GM19372 (cell line): ENCODE data around the gene ABI1.
"Not testable (repeated sequence)": the region's sequence is repeated elsewhere in the genome, so short reads cannot be mapped to it uniquely, and the experiment has no call there.

Experiments
- ATAC-seq: cut with Tn5 transposase; IDR thresholded peaks from one replicate; pipeline ENCODE4 v1.9.1; 2021; ENCODE audit warnings: mild to moderate bottlenecking, low read depth, moderate library complexity; ENCODE audit not compliant: unreplicated experiment

The ABI1 gene

GRCh38 chr10:26857553-26857952, 3.2 kb downstream of the ABI1 start:
- not testable (repeated sequence) for ATAC-seq

- ATAC-seq, result no peak
Observed at GRCh38 chr10:26855186-26855585, 5.6 kb downstream of the ABI1 start.

- no peak for ATAC-seq
Observed at GRCh38 chr10:26854524-26854923, 6.2 kb downstream of the ABI1 start.

DNA sequence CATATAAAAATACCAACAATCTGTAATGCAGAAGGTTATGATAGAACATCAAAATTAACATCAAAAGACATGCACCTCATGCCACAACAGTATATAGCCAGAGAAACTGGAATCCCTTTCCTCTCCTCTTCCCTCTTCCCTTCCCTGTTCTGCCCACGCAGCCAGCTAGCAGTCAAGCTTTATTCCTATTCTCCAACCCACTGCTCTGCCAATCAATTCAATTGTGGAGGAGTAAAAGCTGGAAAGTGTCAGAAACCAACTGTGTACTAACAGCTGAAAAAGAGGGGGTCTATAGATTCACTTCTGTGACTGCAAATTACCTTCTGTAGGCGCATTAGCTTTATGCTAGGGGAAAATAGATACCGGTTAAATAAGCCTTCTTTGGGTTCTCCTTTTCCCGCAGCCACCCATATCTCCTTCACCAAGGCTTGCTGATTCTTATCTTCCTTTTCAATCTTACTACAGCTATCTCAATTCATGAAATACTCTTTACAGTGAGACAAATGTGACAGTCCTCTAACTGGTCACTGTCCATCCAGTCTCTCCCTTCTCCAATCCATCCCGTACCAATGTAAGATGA, 16.3 kb downstream of the ABI1 start:
- no peak for ATAC-seq

DNA sequence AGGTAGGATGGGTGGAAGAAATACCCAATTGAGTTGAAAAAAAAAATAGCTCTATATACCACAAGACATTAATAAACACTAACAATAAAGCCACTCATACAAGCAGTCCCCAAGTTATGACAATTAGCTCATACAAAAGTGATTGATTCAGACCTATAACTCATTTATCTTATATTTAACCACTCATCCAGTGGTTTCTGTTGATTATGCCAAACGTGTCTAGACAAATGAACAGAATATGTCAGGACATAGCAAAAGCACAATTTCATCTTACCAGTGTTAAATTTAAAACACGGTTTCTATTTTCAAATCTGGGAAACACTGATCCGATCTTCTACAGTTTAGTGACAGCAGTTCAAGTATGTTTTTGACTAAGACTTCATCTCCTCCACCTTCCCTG, 17.0 kb downstream of the ABI1 start:
- no peak for ATAC-seq

DNA sequence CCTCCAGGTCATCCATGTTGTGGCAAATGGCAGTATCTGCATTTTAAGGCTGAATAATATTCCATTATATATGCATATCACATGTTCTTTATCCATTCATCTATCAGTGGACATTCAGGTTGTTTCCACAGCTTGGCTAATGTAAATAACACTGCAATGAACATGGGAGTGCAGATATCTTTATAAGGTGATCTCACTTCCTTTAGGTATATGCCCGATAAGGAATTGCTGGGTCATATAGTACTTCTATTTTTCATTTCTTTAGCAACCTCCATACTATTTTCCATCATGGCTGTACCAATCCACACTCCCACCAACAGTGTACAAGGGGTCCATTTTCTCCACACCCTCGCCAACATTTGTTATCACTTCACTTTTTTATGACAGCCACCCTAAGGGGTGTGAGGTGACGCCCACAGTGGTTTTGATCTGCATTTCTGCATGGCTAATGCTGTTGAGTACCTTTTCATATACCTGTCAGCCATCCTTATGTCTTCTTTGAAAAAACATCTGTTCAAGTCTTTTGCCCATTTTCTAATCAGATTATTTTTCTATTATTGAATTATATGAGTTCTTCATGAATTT, 18.9 kb downstream of the ABI1 start:
- no peak for ATAC-seq

GRCh38 chr10:26840938-26841732, 19.6 kb downstream of the ABI1 start:
- ATAC-seq, result no peak

DNA sequence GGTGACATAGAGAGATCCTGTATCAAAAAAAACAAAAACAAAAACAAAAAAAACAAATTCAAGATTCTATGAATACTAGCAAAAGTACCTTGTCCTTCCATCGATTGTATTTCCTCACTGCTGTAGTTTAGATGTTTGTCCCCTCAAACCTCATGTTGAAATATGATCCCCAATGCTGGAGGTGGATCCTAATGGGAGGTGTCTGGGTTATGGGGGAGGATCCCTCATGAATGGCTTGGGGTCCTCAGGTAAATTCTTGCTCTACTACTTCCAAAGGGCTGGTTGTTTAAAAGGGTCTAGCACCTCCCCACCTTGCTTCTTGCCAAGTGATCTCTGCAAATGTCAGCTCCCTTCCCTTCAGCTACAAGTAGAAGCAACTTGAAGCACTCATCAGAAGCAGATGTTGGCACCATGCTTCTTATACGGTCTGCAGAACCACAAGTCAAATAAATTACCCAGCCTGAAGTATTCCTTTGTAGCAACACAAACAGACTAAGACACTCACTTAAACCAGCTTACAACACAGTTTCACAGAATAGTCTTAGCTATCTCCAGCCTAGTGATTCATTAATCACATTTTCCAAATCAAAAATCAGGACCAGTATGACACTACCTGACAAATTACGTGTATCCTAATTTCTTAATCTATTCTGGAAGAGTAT, 20.7 kb downstream of the ABI1 start:
- ATAC-seq, result no peak

DNA sequence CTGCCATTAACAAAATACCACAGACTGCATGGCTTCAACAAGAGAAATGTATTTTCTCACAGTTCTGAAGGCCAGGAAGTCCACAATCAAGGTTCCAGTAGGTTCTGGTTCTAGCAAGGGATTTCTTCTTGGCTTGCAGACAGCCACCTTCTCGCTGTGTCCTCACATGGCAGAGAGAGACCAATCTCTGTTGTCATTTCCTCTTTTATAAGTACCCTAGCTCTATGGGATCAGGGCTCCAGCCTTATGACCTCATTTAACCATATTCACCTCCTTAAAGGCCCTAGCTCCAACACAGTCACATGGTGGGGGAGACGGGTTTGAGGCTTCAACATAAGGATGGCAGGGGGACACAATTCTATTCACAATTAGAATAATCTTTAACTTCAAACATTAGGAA, 23.6 kb downstream of the ABI1 start:
- no peak for ATAC-seq

DNA sequence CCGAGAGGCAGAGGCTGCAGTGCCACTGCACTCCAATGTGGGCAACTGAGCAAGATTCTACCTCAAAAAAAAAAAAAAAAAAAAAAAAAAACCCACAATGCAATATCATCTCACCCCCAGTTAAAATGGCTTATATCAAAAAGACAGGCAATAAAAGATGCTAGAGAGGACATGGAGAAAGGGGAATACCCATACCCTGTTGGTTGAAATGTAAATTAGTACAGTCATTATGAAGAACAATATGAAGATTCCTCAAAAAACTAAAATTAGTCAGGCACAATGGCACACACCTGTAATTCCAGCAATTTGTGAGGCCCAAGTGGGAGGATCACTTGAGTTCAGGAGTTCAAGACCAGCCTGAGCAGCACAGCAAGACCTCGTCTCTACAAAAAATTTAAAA, 25.7 kb downstream of the ABI1 start:
- ATAC-seq, result no peak

GRCh38 chr10:26832960-26833359, 27.8 kb downstream of the ABI1 start:
- no peak for ATAC-seq

DNA sequence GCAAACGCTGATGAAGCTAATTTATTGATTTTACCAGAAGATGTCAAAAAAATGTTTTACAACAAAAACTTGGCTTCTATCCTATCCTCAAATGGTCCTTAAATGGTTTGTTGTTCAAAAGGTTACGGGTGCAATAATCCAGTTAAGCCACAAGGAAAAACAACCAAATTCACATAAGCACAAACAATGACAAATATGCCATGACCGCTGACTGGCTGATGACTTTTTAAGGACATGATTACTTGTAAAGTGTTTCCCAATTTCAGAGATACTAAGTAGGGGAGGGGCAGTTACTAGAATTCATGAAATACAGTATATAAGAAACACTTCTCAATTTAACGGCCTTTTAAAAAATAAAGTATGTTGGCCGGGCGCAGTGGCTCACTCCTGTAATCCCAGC, 28.8 kb downstream of the ABI1 start:
- ATAC-seq, result no peak

DNA sequence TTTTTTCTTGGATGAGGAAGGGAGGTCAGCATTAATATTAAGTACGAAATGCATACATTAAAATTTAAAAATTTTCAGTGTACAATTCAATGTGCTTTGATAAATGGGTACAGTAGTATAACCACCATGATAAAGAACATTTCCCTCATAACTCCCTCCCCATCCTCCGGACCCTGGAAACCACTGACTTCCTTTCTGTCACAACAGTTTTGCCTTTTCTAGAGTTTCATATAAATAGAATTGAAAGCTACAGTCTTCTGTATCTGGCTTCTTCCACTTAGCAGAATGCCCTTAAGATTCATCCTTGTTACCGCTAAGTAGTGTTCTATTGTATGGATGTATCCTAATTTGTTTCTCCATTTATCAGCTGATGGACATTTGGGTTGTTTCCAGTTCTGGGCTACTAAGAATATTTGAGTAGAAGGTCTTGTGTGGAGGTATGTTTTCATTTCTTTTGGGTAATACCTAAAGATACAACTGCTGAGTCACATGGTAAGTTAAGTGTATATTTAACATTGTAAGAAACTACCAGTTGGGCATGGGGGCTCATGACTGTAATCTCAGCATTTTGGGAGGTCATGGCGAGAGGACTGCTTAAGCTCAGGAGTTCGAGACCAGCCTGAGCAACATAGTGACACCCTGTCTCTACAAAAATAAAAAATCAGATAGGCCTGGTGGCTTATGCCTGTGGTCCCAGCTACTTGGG, 30.8 kb downstream of the ABI1 start:
- ATAC-seq, result no peak

DNA sequence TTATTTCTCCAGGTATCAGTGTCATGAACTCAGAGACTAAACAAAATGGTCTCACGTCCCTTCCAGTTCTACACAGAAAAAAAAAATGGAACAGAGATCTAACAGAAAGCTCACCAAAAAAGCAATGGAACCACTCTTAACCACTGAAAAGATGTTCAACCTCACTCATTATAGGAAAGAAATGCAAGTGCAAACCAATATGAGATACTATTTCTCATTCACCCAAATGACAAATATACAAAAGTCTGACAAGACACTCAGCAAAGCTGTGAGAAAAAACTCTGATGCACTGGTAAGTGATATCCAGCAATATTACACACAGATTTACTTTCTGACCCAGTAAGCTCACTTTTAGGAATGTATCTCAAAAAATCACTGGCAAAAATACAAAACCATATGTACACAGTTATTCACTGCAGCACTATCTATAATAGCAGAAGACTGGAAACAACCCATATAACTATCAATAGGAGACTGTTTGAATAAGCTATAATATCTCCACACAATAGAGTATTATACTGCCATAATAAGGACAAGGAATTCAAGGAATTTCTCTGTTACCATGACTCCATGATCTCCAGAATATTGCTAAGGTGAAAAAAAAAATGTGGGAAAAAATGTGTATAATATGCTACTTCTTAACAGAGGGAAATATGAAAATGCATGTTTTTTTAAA, 36.6 kb downstream of the ABI1 start:
- no peak for ATAC-seq

GRCh38 chr10:26821699-26822570, 38.8 kb downstream of the ABI1 start:
- no peak for ATAC-seq

DNA sequence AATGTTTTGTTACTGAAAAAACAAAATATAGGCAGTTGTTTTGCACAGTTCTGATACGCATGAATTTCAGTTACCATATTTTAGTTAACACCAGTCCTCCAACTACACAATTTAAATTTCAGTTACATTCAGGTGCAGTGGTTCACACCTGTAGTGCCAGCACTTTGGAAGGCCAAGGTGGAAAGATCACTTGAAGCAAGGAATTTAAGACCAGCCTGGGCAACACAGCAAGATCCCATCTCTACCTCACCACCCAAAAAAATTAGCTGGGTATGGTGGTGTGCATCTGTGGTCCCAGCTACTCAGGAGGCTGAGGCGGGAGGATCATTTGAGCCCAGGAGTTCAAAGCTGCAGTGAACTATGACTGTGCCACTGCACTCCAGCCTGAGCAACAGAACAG, 45.3 kb downstream of the ABI1 start:
- ATAC-seq, result no peak

GRCh38 chr10:26810435-26811026, 50.2 kb downstream of the ABI1 start:
- ATAC-seq, result no peak

DNA sequence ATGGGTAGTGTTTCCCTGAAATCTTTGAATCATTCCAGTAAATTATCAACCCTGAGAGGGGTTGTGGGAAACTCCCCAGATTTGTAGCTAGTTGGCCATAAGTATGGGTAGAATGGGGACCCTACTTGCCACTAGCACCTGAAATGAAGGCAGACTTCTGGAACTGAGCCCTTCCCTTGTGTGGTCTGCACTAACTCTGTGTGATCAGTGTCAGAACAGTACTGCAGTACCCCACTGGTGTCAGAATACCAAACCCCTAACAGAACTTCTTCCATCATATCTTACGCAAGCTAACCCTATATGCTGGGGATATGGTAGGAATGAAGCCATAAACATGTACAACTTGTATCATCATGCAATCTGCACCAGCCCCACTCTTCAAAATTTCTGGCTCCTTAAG, 50.8 kb downstream of the ABI1 start:
- ATAC-seq, result no peak

DNA sequence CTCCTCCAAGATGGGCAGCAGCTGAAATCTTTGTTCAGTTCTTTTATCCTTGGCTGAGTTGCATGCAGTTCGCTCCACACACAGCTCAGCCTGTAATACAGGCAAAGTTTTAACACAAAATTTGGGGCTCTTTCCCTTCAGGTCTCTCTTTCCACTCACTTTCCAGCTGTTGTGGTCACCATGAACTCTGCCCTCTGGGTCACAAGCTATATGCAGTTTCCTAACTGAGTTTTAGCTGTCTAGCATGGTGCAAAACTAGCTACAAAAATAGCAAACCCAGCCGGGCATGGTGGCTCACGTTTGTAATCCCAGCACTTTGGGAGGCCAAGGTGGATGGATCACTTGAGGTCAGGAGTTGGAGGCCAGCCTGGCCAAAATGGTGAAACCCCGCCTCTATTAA, 53.2 kb downstream of the ABI1 start:
- no peak for ATAC-seq
